Measurements from ENCODE around the gene SLC26A9. TPM values are rescaled to one million over a fixed set of nuclear protein-coding genes. Genes with fewer than 3 reads are reported as not detected.
"Not testable (repeated sequence)": the region's sequence is repeated elsewhere in the genome, so short reads cannot be mapped to it uniquely, and the experiment has no call there.

The SLC26A9 gene
- total RNA-seq, 1 experiment from 2014 or later: not detected

GRCh38 chr1:205892175-205892574, 51.1 kb downstream of the SLC26A9 start:
- H3K36me3 ChIP-seq (ENCODE audit: insufficient read depth, low read length, poor library complexity, severe bottlenecking); intact Hi-C loops (cut with micrococcal nuclease; ENCODE audit: unreplicated experiment); H3K9me3 ChIP-seq (ENCODE audit: low read depth, low read length, poor library complexity, severe bottlenecking); H3K4me1 ChIP-seq (ENCODE audit: insufficient read depth, low read length, poor library complexity, severe bottlenecking); H3K4me3 ChIP-seq (ENCODE audit: low read depth, low read length, poor library complexity, severe bottlenecking); DNase-seq (ENCODE audit: low spot score); H3K27ac ChIP-seq (ENCODE audit: low read depth, low read length, poor library complexity, severe bottlenecking); BruUV-seq (replicated peaks); H3K27me3 ChIP-seq (replicated peaks; ENCODE audit: insufficient read depth, low read depth, low read length, poor library complexity): not testable (repeated sequence)
- ChIA-PET POLR2A (ENCODE audit: low non-redundant PET) (interaction anchor here (0.6 kb wide), 1 partner anchor 9 kb away, joined by 3 read pairs; no protein-coding TSS in a partner anchor), CTCF (interaction anchor here (0.7 kb wide), 1 partner anchor 85 kb away, joined by 3 read pairs; no protein-coding TSS in a partner anchor)

GRCh38 chr1:205891481-205891880, 51.8 kb downstream of the SLC26A9 start:
- BruUV-seq (replicated peaks); intact Hi-C loops (cut with micrococcal nuclease; ENCODE audit: unreplicated experiment); DNase-seq (ENCODE audit: low spot score); CTCF ChIA-PET; H3K27ac ChIP-seq (ENCODE audit: low read depth, low read length, poor library complexity, severe bottlenecking); H3K4me3 ChIP-seq (ENCODE audit: low read depth, low read length, poor library complexity, severe bottlenecking); H3K36me3 ChIP-seq (ENCODE audit: insufficient read depth, low read length, poor library complexity, severe bottlenecking); H3K4me1 ChIP-seq (ENCODE audit: insufficient read depth, low read length, poor library complexity, severe bottlenecking); H3K27me3 ChIP-seq (replicated peaks; ENCODE audit: insufficient read depth, low read depth, low read length, poor library complexity); H3K9me3 ChIP-seq (ENCODE audit: low read depth, low read length, poor library complexity, severe bottlenecking): not testable (repeated sequence)
- POLR2A ChIA-PET (ENCODE audit: low non-redundant PET): interaction anchor here (0.6 kb wide), 1 partner anchor 10 kb away, joined by 3 read pairs; no protein-coding TSS in a partner anchor

GRCh38 chr1:205890631-205891030, 52.6 kb downstream of the SLC26A9 start:
- POLR2A ChIA-PET (ENCODE audit: low non-redundant PET); H3K36me3 ChIP-seq (ENCODE audit: insufficient read depth, low read length, poor library complexity, severe bottlenecking); H3K9me3 ChIP-seq (ENCODE audit: low read depth, low read length, poor library complexity, severe bottlenecking); BruUV-seq (replicated peaks); DNase-seq (ENCODE audit: low spot score); intact Hi-C loops (cut with micrococcal nuclease; ENCODE audit: unreplicated experiment); H3K4me1 ChIP-seq (ENCODE audit: insufficient read depth, low read length, poor library complexity, severe bottlenecking); CTCF ChIA-PET; H3K4me3 ChIP-seq (ENCODE audit: low read depth, low read length, poor library complexity, severe bottlenecking); H3K27ac ChIP-seq (ENCODE audit: low read depth, low read length, poor library complexity, severe bottlenecking); H3K27me3 ChIP-seq (replicated peaks; ENCODE audit: insufficient read depth, low read depth, low read length, poor library complexity): not testable (repeated sequence)

- H3K4me3 ChIP-seq (ENCODE audit: low read depth, low read length, poor library complexity, severe bottlenecking); H3K4me1 ChIP-seq (ENCODE audit: insufficient read depth, low read length, poor library complexity, severe bottlenecking); H3K36me3 ChIP-seq (ENCODE audit: insufficient read depth, low read length, poor library complexity, severe bottlenecking); intact Hi-C loops (cut with micrococcal nuclease; ENCODE audit: unreplicated experiment); BruUV-seq (replicated peaks); POLR2A ChIA-PET (ENCODE audit: low non-redundant PET); H3K9me3 ChIP-seq (ENCODE audit: low read depth, low read length, poor library complexity, severe bottlenecking); H3K27me3 ChIP-seq (replicated peaks; ENCODE audit: insufficient read depth, low read depth, low read length, poor library complexity); CTCF ChIA-PET; H3K27ac ChIP-seq (ENCODE audit: low read depth, low read length, poor library complexity, severe bottlenecking); DNase-seq (ENCODE audit: low spot score): not testable (repeated sequence)
Observed at GRCh38 chr1:205889706-205890105, 53.5 kb downstream of the SLC26A9 start.

- H3K36me3 ChIP-seq (ENCODE audit: insufficient read depth, low read length, poor library complexity, severe bottlenecking); intact Hi-C loops (cut with micrococcal nuclease; ENCODE audit: unreplicated experiment); H3K4me1 ChIP-seq (ENCODE audit: insufficient read depth, low read length, poor library complexity, severe bottlenecking); POLR2A ChIA-PET (ENCODE audit: low non-redundant PET); BruUV-seq (replicated peaks); CTCF ChIA-PET; DNase-seq (ENCODE audit: low spot score); H3K27ac ChIP-seq (ENCODE audit: low read depth, low read length, poor library complexity, severe bottlenecking); H3K4me3 ChIP-seq (ENCODE audit: low read depth, low read length, poor library complexity, severe bottlenecking); H3K27me3 ChIP-seq (replicated peaks; ENCODE audit: insufficient read depth, low read depth, low read length, poor library complexity); H3K9me3 ChIP-seq (ENCODE audit: low read depth, low read length, poor library complexity, severe bottlenecking): not testable (repeated sequence)
Observed at GRCh38 chr1:205889006-205889405, 54.2 kb downstream of the SLC26A9 start.

- peaks cover 13% of the 10 kb centered on the region for H3K27me3 ChIP-seq (replicated peaks; ENCODE audit: insufficient read depth, low read depth, low read length, poor library complexity)
- no peak for DNase-seq (ENCODE audit: low spot score)
- intact Hi-C loops (cut with micrococcal nuclease; ENCODE audit: unreplicated experiment): no loop called here
- no peaks in the 10 kb centered on the region for H3K9me3 ChIP-seq (ENCODE audit: low read depth, low read length, poor library complexity, severe bottlenecking)
- TF ChIP-seq EZH2 (IDR thresholded peaks at IDR 0.05; ENCODE audit: borderline replicate concordance, low read depth, low read length, poor library complexity, severe bottlenecking) (no peak), CTCF (conservative IDR thresholded peaks at IDR 0.05; ENCODE audit: low read depth, low read length) (no peak)
- no peak overlapping the region for H3K27ac ChIP-seq (ENCODE audit: low read depth, low read length, poor library complexity, severe bottlenecking)
- ChIA-PET CTCF (no interaction called here), POLR2A (ENCODE audit: low non-redundant PET) (no interaction called here)
- no TSS peak for BruUV-seq (replicated peaks)
- H3K4me3 ChIP-seq (ENCODE audit: low read depth, low read length, poor library complexity, severe bottlenecking): no peak overlapping the region
- no peaks in the 10 kb centered on the region for H3K36me3 ChIP-seq (ENCODE audit: insufficient read depth, low read length, poor library complexity, severe bottlenecking)
- H3K4me1 ChIP-seq (ENCODE audit: insufficient read depth, low read length, poor library complexity, severe bottlenecking): no peaks in the 10 kb centered on the region
Observed at GRCh38 chr1:205883792-205884191, 59.5 kb downstream of the SLC26A9 start.

Data from A673 (cell line).